SU-DHL-6 (cell line): ENCODE data around the gene ARHGAP29.

Source experiments
- H2AFZ ChIP-seq: fragments of 200-600 bp; sonication (generic); 2 replicates; pipeline ENCODE4 v1.6.1; 2014; ENCODE audit warnings: low read depth, mild to moderate bottlenecking, moderate library complexity, mixed read lengths, antibody characterized with exemption, low read length; ENCODE audit not compliant: severe bottlenecking
- H3F3A ChIP-seq: fragments of 200-600 bp; shearing (Covaris generic); 2 replicates; pipeline ENCODE4 v1.6.0; 2016; ENCODE audit warnings: antibody characterized with exemption, mild to moderate bottlenecking; ENCODE audit not compliant: insufficient read depth
- H3K27ac ChIP-seq: fragments of 200-600 bp; sonication (generic); 2 replicates; pipeline ENCODE4 v1.5.1; 2016; ENCODE audit warnings: low read depth, mild to moderate bottlenecking, low read length, moderate library complexity, mixed read lengths
- H3K27me3 ChIP-seq: fragments of 200-600 bp; sonication (generic), shearing (Covaris generic); 2 replicates; pipeline ENCODE4 v1.6.0; 2014; ENCODE audit warnings: mild to moderate bottlenecking, low read length
- H3K36me3 ChIP-seq: fragments of 200-600 bp; sonication (generic); 2 replicates; pipeline ENCODE4 v1.6.1; 2014; ENCODE audit warnings: mild to moderate bottlenecking, low read length, mixed read lengths
- H3K4me2 ChIP-seq: fragments of 300-600, 200-600 bp; shearing (Covaris generic), sonication (generic); 2 replicates; pipeline ENCODE4 v1.6.0; 2014; ENCODE audit warnings: low read length, low read depth, mild to moderate bottlenecking; ENCODE audit not compliant: poor library complexity, severe bottlenecking
- H3K4me3 ChIP-seq: fragments of 200-600 bp; sonication (generic); 2 replicates; pipeline ENCODE4 v1.5.1; 2014; ENCODE audit warnings: antibody characterized with exemption, low read length, mild to moderate bottlenecking, mixed read lengths; ENCODE audit not compliant: insufficient read depth, poor library complexity, severe bottlenecking
- H3K79me2 ChIP-seq: fragments of 200-600 bp; sonication (generic); 2 replicates; pipeline ENCODE4 v1.6.1; 2014; ENCODE audit warnings: mild to moderate bottlenecking, low read length, moderate library complexity; ENCODE audit not compliant: insufficient read depth
- H3K9ac ChIP-seq: fragments of 200-600 bp; sonication (generic); 2 replicates; pipeline ENCODE4 v1.7.0; 2014; ENCODE audit warnings: mild to moderate bottlenecking, low read length
- H3K9me2 ChIP-seq: fragments of 200-600 bp; sonication (generic); replicated peaks from 2 replicates; pipeline ENCODE4 v1.6.1; 2014; ENCODE audit warnings: low read length; ENCODE audit not compliant: insufficient read depth
- H3K9me3 ChIP-seq: fragments of 200-600 bp; sonication (generic); 2 replicates; pipeline ENCODE4 v1.6.1; 2014; ENCODE audit warnings: low read length, mixed read lengths; ENCODE audit not compliant: insufficient read depth
- H4K20me1 ChIP-seq: fragments of 200-600 bp; sonication (generic); 2 replicates; pipeline ENCODE4 v1.6.1; 2014; ENCODE audit warnings: low read depth, mild to moderate bottlenecking, antibody characterized with exemption, low read length, moderate library complexity, mixed read lengths
- EZH2phosphoT487 ChIP-seq: fragments of 200-600 bp; sonication (generic), shearing (Covaris generic); conservative IDR thresholded peaks from 2 replicates; pipeline ENCODE4 v1.6.1; 2018; ENCODE audit warnings: mild to moderate bottlenecking, antibody characterized with exemption, low read length, moderate library complexity, mixed read lengths
- TF ChIP-seq, protein P1 (sequence below): fragments of 200-600 bp; sonication (generic); IDR thresholded peaks from one replicate; pipeline ENCODE4 v1.5.1; 2017; ENCODE audit warnings: antibody characterized with exemption, mild to moderate bottlenecking, low read length, moderate library complexity; ENCODE audit not compliant: insufficient read depth, poor library complexity, severe bottlenecking

Gene ARHGAP29

DNA sequence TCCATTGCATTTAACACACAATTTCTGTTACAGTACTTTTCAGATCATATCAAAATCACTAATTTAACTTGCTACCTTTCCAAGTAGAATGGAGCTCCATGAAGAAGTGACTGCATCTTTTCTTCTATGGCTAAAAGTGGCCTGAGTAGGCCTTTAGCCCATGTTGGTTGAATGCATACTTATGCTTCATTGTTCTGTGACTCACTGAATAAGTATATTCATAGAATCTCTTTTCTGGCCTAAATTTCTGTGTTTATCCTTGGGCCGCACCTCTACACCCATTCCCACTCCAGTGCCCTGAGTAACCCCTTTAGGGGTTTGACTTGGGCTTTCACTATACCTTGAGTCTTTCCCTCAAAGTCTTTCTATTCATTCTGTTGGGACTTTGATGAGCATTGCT, 42.1 kb upstream of the ARHGAP29 start:
- H3K36me3 ChIP-seq = no peaks in the 10 kb centered on the region

DNA sequence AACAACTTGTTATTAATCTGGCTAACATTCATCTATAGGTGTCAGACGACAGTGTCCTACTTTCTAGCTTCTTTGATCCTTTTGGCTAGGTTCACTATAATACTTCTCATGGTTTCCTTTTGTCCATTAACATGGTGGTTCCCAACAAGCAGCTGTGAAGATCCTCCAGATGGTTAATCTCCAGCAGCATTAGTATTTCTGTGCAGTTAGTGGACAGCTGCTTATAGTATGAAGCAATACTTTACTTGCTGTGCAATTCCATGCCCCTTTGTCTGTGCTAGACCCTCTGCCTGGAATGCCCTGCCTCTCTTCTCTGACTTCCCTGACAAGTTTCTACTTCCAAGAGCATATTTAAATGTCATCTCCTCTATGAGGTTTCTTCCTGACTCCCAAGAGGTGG, 41.7 kb upstream of the ARHGAP29 start:
- Histone ChIP-seq H3K36me3 (no peaks in the 10 kb centered on the region), H3K4me2 (no peak overlapping the region), H3F3A (no peaks in the 10 kb centered on the region), H2AFZ (no peak overlapping the region), H3K4me3 (no peak overlapping the region), H3K79me2 (no peaks in the 10 kb centered on the region), H3K9me2 (no peaks in the 10 kb centered on the region), H3K9me3 (no peaks in the 10 kb centered on the region), H4K20me1 (no peaks in the 10 kb centered on the region), H3K27me3 (no peaks in the 10 kb centered on the region), H3K9ac (no peak overlapping the region), H3K27ac (no peak overlapping the region)
- no peak for TF ChIP-seq EZH2phosphoT487
- TF ChIP-seq, protein P1, sequence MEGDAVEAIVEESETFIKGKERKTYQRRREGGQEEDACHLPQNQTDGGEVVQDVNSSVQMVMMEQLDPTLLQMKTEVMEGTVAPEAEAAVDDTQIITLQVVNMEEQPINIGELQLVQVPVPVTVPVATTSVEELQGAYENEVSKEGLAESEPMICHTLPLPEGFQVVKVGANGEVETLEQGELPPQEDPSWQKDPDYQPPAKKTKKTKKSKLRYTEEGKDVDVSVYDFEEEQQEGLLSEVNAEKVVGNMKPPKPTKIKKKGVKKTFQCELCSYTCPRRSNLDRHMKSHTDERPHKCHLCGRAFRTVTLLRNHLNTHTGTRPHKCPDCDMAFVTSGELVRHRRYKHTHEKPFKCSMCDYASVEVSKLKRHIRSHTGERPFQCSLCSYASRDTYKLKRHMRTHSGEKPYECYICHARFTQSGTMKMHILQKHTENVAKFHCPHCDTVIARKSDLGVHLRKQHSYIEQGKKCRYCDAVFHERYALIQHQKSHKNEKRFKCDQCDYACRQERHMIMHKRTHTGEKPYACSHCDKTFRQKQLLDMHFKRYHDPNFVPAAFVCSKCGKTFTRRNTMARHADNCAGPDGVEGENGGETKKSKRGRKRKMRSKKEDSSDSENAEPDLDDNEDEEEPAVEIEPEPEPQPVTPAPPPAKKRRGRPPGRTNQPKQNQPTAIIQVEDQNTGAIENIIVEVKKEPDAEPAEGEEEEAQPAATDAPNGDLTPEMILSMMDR = no peak

More for the DNA sequence above, 42.1 kb upstream of the ARHGAP29 start:
- no peak overlapping the region for H2AFZ ChIP-seq
- H3K79me2 ChIP-seq = no peaks in the 10 kb centered on the region
- no peaks in the 10 kb centered on the region for H3K27me3 ChIP-seq
- H3K4me2 ChIP-seq = no peak overlapping the region
- no peaks in the 10 kb centered on the region for H3K9me2 ChIP-seq
- no peak overlapping the region for H3K9ac ChIP-seq
- no peaks in the 10 kb centered on the region for H3K9me3 ChIP-seq
- H3K27ac ChIP-seq = no peak overlapping the region
- no peaks in the 10 kb centered on the region for H4K20me1 ChIP-seq
- TF ChIP-seq, protein P1 = no peak
- TF ChIP-seq EZH2phosphoT487 = no peak
- no peaks in the 10 kb centered on the region for H3F3A ChIP-seq
- no peak overlapping the region for H3K4me3 ChIP-seq

DNA sequence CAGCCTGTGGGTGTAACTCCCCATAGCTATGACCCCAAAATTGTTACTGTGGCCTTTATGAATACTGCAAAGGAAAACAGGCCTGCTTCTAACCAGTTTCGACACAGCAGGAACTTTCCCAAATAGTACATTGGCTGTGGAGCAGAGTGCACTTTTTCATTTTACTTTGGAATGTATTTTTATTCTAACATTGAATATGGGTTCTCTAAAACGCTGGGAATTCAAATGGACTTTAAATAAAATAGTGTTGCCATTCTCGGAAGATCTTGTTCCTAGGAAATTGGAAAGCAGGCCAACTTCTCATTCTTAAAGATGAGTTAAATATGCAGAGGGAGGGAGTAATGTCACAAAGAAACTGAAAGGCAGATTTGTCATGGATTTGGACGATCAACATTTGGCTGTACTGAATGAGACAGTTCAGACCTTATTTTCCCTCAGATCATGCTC, 39.6 kb upstream of the ARHGAP29 start:
- H3K9me3 ChIP-seq = no peaks in the 10 kb centered on the region
- no peaks in the 10 kb centered on the region for H3K36me3 ChIP-seq
- no peaks in the 10 kb centered on the region for H3F3A ChIP-seq
- no peak overlapping the region for H3K9ac ChIP-seq
- no peak overlapping the region for H3K4me2 ChIP-seq
- H3K27me3 ChIP-seq = no peaks in the 10 kb centered on the region
- H4K20me1 ChIP-seq = no peaks in the 10 kb centered on the region
- H2AFZ ChIP-seq = no peak overlapping the region
- no peak overlapping the region for H3K27ac ChIP-seq
- TF ChIP-seq, protein P1 = no peak
- TF ChIP-seq EZH2phosphoT487 = no peak
- H3K79me2 ChIP-seq = no peaks in the 10 kb centered on the region
- H3K4me3 ChIP-seq = no peak overlapping the region
- H3K9me2 ChIP-seq = no peaks in the 10 kb centered on the region
